Tibial nerve (tissue), 4 donors: ENCODE data around the gene NUP98.

Experiments
- EP300 ChIP-seq, 2 donors: sonication (generic); formaldehyde crosslinking; IDR thresholded peaks; one replicate each; pipeline ENCODE4 v1.6.1; 2017; ENCODE audit warnings: antibody characterized with exemption in 2 of 2, mild to moderate bottlenecking in 1 of 2
- POLR2A ChIP-seq, 2 donors: fragments of 450-650 bp; IDR thresholded peaks; one replicate each; pipeline ENCODE4 v1.6.1; 2017; ENCODE audit warnings: antibody characterized with exemption in 2 of 2, mild to moderate bottlenecking in 2 of 2, moderate library complexity in 2 of 2
- TF ChIP-seq, protein P1 (sequence below), 5 experiments: fragments of 200-600 bp in 3 of 5; fragments of 450-650 bp in 2 of 5; sonication (generic) in 3 of 5; IDR thresholded peaks; one replicate each; pipeline ENCODE4 v1.5.1; 2016 to 2019; ENCODE audit warnings: antibody characterized with exemption in 5 of 5, mild to moderate bottlenecking in 3 of 5, moderate library complexity in 2 of 5

- TF ChIP-seq, protein P1, sequence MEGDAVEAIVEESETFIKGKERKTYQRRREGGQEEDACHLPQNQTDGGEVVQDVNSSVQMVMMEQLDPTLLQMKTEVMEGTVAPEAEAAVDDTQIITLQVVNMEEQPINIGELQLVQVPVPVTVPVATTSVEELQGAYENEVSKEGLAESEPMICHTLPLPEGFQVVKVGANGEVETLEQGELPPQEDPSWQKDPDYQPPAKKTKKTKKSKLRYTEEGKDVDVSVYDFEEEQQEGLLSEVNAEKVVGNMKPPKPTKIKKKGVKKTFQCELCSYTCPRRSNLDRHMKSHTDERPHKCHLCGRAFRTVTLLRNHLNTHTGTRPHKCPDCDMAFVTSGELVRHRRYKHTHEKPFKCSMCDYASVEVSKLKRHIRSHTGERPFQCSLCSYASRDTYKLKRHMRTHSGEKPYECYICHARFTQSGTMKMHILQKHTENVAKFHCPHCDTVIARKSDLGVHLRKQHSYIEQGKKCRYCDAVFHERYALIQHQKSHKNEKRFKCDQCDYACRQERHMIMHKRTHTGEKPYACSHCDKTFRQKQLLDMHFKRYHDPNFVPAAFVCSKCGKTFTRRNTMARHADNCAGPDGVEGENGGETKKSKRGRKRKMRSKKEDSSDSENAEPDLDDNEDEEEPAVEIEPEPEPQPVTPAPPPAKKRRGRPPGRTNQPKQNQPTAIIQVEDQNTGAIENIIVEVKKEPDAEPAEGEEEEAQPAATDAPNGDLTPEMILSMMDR (IDR thresholded peaks at IDR 0.05) = no peak
- TF ChIP-seq POLR2A (IDR thresholded peaks at IDR 0.05) = no peak
- TF ChIP-seq EP300 (IDR thresholded peaks at IDR 0.05) = no peak
Observed at GRCh38 chr11:3825473-3826154, 28.3 kb upstream of the NUP98 start.
